Stimulated activated CD8-positive, alpha-beta memory T cell treated with anti-CD3 and anti-CD28 coated beads, Interleukin-15, amount 100 ng/mL, for 24 hours (primary cell): ENCODE measurements around the gene KCNIP4.

Experiments
- DNase-seq: peaks from one replicate; pipeline ENCODE4 v3.0.0-alpha.2; 2020; ENCODE audit warnings: low read depth

KCNIP4 gene

DNA sequence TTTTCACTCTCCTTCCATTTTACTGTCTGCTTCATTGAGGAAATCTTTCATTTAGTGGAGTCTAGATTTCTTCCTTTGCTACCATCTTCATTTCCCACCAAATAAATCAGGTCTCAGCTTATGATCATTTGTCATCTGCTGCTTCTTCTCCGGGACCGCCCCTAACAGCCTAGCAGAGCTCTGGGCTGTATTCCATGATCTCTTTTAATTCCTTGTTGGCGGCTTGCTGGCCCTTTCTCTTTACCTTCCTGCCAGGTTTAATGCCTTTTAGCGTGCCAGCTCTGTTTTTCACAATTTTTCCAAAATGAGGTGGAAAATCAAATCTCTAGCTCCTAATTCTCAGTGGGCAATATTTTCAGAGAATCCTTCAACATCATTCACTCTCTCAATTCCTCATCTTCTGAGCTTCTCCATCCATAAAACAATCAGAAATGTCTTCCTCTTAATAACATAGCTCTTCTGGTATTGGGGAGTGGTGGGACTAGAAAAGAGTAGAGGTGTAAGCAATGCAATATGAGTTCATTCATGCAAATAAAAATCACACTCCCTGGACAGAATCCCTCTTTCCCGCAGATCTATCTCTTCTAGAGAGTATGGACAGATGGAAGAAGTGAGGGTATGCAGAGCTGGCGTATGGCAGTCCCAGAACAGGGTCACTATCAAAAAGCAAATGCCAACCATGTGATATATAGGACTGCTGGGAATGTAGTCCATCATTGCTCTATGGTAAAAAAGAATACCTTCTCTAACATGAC lies 491.3 kb downstream of the KCNIP4 start:
- no peak for DNase-seq

DNA sequence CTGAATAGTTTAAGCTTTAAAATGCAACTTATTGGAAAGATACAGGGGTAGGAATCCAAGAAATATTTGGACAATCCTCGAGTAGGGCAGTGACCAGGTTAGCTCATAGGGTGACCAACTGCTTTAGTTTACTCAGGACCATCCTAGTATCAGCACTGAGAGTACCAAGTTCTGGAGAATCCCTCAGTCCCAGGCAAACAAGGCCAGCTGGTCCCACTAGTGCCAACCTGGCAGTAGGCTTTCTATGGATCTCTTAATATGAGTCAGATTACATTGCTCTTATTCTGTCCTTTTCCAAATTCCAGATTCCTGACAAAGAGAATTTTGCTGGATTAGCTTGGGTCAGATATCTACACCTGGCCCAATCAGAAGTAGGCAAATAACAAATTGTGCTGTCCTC lies 493.7 kb downstream of the KCNIP4 start:
- no peak for DNase-seq

DNA sequence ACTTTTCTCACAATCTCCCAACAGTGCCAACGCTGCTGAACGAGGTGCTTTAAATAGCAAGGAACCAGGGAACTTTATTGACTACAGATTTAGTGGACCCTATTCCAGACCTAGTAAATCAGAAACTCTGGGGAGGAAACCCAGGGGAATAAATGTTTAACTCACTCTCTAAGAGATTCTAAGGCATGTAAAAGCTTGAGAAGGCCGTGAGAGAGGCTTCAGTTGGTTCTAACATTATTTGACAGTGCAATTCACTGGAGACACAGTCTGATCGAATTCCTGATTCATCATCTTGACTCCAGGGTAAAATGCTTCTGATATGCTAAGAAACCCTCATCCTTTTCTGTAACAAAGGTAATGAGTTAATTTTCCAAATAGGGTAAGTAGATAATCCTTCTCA lies 494.4 kb downstream of the KCNIP4 start:
- DNase-seq, result no peak

DNA sequence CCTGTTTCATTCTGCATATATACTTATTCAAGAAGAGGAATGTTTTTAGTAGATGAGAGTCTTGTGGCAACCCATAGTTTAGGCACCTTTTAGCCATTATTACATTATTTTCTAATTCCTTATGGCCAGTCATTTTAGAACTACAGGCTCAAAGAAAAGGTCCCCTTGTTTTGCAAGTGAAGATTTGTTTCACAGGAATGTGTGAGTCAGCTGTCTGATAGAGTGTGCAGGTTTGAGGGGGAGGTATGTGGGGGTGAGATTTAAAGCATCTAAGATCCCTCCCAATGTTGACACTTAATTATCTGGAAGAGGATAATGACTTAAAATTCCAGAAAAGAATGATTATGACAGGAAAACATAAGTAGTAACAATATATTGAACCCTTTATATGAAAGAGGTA lies 495.6 kb downstream of the KCNIP4 start:
- DNase-seq, result no peak

DNA sequence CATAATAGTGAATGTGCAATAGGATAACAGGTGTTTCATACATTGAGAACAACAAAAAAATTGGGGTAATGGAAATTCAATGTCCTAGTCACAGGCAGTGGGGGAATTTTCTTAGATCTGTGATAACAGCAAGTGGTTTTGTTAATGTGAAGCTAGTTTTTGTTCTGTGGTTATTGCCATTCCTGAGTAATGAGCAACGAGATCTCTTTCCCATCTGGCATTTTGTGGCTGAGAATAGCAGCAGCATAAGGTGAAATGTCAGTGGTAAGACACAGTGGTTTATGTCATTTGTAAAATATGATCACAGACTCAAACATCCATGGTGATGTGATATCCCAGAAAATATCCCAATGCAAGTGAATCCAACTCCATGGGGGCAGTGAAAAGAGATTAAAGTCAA lies 497.5 kb downstream of the KCNIP4 start:
- no peak for DNase-seq

DNA sequence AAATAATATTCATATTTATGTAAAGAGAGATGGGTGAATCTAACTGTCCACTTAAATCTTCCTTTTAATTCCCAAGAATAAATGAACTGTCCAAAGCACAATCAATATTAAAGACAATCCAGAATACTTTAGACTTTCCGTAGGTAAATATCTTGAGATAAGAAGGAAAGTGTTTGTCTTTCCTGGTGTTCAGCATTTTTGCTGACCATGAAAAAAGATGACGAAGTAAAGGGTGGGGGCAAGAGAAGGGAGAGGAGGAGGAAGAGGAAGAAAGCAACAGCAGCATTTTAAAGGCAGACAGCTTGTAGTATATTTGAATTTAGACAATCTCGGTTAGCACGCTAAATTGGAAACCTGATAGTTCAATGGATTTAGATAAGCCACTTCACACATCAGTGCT lies 498.2 kb downstream of the KCNIP4 start:
- no peak for DNase-seq

DNA sequence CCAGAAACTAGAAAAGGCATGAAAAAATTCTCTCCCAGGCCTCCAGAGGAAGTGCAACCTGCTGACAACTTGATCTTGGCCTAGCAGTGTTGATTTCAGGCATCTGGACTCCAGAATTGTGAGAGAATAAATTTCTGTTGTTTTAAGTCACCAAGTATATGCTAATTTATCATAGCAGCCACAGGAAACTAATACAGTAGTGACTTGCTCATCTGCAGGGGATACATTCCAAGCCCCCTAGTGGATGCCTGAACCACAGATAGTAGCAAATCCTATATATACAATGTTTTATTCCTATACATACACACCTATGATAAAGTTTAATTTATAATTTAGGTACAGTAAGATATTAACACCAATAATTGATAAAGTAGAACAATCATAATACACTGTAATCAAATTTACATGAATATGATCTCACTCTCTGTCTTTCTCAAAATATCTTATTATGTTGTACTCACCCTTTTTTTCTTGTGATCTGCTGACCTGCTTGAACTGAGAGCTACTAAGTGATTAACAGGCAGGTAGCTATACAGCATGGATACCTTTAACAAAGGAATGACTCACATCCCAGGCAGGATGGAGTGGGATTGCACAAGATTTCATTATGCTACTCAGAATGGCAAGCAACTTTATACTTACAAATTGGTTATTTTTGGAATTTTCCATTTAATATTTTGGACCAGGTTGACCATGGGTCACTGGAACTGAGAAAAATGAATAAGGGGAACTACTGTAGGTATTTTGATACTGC lies 501.1 kb downstream of the KCNIP4 start:
- no peak for DNase-seq

DNA sequence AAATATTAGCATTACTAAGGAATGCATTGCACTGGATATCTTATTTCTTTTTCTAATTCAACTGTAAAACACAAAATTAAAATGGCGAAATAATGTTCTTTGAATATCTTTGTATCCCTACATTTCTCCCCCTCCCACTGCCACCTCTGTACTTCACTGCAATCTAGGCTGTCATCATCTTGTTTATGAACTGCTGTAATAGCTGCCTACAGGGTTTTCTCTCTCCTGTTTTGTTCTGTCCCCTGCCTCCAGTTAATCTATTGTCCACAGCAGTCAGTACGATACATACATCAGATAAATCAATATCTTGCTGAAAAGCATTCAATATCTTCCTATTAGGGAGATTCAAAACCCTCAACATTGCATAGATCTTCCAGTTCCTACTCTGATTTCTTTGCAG lies 528.4 kb downstream of the KCNIP4 start:
- no peak for DNase-seq

DNA sequence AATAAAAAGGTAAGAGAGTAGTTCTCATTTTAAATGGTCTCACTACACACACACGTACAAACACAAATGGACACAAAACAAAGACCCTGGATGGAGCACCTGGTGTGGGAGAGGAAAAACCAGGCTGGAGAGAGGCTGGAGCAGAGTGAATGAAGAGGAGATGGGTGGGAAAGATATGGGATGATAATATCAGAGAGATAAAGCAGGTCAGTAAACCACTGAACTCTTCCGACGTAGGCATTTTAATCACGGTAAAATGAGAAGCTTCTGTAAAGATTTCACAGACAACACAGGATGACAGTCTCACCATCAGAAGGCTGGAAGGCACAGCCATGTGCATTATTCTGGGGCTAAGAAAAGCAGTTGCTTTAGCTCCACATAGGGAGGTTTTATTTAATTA lies 532.8 kb downstream of the KCNIP4 start:
- DNase-seq, result no peak

DNA sequence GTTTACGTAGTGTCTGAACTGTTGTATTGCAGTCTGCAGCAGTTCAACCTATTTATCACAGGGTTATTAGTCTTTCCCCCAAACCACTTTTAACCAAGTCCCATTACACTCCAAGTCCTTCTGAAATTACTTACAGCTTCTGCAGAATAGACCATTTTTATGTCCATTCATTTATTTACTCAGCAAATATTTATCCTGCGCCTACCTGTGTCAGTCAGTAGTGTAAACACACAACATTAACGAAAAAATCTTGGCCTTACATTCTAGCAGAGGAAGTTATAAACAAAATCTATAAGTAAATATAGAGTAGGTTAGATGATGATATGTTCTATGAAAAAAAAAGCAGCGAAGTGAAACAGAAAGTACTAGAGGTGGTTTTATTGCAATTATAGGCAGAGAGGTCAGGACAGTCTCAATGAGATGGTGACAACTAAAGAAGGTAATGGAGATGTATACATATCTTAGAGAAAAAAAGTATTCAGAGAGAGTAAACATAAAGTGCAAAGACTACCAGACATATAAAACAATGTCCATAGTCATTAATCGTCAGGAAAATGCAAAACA lies 534.7 kb downstream of the KCNIP4 start:
- DNase-seq, result no peak

DNA sequence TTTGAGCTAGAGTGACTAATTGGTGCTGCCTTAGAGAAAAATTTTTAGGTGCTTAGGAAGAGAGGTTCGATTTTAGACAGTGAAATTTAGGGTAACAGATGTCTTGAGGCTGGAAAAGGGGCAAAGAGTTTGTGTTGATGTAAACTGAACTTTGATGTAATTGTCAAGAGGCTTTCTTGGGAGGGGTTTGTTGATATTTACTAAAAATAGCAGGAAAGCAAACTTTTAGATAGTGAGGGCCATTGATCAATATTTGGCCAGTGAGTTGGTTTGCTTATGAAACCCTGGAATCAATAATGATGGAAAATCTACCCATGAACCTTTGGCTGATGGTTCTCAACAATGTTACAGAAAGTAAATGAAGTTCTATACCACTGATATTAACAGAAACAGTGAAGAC lies 537.5 kb downstream of the KCNIP4 start:
- no peak for DNase-seq

DNA sequence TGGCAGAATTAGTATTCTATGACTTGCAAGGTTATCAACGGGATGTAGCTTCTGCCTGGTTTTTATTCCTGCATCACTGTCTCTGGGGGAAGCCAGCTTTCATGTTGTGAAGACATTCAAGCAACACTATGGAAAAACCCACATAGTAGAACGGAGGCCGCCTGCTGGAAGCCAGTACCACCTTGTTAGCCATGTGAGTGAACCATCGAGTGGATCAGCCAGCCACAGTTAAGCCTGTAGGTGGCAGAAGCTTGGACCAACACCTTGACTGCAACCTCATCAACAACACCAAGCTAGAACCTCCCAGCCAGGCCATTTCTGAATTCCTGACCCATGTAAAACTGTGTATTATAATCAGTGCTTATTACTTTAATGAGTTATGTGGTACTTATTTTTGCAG lies 538.2 kb downstream of the KCNIP4 start:
- DNase-seq, result no peak

DNA sequence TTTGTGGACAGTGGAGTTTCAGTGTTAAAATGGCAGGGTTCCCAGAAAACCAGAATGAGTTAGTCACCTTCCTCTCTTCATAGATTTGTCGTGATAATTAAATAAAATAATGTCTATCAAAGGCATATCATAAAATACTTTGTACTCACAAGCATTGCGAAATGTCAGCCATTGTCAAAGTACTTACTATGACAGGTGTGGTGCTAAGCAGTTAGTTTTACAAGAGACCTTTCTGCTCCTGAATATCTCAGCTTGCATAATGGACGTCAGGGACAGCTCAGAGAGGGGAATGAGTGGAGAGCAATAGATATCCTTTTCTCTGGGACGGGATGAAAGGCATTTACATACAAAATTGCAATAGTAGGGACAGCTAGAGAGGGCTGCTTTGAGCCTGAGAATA lies 560.9 kb downstream of the KCNIP4 start:
- DNase-seq, result no peak

DNA sequence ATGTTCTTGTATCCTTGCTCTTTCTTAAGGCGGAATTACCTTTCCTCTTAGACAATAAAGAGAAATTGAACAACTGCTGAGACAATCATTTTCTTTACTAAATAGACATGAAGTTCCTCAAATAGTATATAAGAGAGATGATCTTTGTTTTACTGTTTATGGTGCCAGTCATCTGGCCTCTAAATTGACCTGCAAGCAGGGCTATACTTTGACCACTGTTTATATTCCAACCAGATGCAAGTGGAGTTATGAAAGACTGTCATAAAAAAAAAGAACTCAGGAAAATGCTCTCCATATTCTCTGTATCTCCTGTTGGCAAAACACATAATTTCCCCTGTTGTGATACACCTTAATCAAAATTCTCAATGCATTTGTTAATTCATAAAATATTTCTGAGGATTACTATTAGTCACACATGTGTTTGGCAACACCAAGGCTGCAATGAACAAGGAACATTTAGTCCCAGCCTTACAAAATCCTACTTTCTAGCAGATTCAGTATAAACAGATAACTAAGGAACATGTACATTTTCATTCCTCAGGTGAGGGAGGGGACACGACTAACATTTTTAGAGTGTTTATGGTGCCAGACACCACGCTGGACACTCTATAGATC lies 562.3 kb downstream of the KCNIP4 start:
- DNase-seq, result no peak

DNA sequence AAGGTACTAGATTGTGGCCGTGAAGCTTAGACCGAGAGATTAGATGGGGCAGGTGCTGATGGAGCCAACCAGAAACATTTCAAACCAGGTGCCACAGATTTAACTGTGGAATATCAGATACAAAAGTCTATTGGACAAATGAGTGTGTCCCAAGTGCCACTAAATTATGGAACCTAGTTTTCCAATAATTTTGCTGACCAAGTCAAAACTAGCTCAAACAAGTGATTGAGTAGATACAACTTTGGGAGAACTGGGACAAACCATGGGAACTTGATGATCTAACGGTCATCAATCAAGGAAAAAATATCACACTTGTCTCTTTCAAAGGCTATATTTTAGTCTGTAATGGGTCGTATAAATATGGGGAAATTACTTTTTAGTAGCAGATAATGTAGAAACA lies 562.9 kb downstream of the KCNIP4 start:
- DNase-seq, result no peak

DNA sequence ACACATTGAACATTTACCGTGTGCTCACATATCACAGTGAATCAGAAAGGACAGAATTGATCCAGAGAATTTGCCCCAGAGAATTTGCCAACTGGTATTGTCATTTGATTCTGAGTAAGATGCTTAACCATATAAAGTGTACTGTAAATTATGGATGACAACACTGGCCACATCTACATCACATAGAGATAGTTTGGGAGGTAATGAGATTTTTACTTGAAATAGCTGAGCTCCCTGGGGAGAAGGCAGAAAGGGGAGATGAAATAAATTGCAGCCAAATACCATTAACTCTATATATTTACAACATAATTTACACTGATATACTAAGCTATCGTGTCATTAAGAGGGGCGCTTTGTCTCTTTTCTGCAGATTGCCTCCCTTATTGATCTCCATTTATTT lies 564.0 kb downstream of the KCNIP4 start:
- no peak for DNase-seq

DNA sequence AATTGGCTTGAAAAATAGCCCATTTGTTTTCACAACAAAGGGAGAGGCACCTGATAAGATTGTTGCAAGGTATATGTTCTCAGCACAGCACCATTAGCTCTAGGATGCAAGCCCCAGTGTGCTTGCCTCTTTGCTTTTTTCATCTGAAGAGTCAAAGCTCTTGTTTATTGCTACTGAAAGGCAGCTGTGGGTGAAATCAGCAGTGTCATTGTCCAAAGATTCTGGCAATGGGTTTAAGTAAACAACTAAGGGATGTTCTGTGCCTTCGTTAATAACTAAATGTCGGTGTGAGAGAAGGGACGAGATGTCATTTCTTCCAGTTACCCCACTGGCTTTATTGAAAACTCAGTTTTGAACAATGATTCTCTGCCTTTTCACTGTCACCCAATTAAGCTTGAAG lies 567.7 kb downstream of the KCNIP4 start:
- DNase-seq, result no peak

DNA sequence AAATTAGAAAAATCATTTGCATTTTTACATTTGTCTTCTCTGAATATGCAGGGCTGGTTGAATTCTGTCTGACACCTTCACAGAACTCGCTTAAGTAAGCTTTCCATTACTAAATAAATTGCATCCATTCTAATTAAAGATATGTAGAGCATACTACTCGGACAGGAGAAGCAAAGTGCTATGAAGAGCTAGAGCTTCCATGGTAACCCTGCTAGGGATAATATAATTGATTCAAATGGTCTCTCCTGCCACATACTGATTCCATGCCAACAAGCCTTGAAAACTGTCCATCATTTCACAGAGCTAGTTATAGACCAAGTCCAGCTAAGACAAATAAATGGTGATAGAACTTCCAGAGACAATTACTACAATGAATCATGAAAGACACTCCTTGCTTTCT lies 571.5 kb downstream of the KCNIP4 start:
- DNase-seq, result no peak

DNA sequence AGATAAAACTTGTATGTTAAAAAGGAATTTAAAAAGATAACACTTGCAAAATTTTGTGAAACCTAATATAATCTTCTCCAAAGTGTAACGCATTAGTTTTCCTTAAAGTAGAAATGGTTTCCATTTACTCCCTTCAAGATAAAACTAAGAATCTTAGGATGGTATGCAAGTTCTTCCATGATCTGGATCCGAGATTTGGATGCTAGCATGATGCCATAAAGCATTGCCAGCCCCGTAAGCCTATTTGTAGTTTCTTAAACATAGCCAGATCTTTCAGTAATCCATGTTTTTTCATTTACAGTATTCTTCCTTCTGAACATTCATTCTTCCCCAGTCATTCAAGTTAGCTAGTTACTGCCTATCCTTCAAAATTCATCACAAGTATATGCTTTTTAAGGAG lies 572.4 kb downstream of the KCNIP4 start:
- DNase-seq, result no peak

DNA sequence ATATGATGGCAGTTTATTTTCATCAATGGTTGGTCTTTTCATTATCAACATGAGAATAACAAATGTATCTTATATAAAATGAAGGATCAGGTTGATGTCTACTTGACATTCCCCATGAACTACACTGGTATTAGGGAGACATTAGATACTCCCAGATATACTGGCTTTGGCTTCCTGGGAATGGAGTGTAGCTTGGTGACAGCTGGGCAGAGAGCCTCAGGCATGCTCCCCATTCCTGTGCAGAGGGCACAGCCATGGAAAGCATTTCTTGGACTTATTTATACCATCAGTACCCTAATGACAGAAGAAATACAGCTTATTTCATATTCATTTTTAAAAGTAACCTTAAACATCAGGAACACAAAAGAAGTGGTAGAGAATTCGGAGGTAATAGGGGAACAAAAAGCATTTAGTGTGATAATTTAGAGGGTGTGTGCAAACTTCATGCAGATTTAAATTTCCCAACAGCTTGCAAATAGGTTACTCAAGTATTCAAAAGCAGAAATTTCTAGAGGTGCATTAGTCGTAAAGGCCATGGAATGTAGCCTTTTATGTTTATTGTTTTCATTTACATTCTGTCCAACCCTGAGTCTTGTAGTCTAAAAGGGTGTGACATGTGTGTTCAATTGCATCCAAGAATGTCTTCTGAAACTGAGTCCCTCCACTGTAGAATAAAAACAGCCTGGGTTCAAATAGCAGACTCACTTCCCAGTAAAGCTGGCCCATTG lies 573.8 kb downstream of the KCNIP4 start:
- no peak for DNase-seq

DNA sequence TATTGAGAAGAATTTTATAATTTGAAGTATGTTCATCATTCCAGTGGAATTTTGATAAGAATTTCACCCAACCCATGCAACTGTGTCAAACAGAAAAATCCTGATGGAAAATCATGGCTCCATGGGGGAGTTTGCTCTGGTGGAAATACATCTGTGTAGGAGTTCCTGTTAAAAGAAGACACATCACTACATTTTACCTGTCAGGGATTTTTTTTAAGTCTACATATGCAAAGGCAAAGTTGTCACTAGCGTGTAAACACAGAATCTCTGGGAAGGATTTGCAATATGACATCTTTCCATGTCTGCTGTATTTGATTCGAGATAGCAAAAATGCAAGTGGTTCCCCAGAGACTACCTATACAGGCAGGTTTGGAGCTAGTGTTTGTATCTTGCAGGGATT lies 581.0 kb downstream of the KCNIP4 start:
- no peak for DNase-seq

DNA sequence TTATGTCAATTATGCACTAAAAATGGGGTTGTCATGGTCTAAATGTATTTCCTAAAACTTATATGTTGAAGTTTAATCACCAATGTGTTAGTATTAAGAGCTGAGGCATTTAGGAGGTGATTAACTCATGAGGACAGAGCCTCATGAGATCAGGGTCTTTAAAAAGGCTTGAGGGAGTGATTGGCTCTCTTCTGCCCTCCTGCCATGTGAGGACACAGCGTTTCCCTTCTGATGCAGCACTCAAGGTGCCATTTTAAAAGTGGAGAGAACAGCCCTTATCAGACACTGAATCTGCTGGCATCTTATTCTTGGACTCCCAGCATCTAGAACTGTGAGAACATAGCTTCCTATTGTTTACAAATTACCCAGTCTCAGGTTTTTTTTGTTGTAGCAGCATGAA lies 581.7 kb downstream of the KCNIP4 start:
- DNase-seq, result no peak
